ENCODE measurements around the gene NACAD.

NACAD gene

DNA sequence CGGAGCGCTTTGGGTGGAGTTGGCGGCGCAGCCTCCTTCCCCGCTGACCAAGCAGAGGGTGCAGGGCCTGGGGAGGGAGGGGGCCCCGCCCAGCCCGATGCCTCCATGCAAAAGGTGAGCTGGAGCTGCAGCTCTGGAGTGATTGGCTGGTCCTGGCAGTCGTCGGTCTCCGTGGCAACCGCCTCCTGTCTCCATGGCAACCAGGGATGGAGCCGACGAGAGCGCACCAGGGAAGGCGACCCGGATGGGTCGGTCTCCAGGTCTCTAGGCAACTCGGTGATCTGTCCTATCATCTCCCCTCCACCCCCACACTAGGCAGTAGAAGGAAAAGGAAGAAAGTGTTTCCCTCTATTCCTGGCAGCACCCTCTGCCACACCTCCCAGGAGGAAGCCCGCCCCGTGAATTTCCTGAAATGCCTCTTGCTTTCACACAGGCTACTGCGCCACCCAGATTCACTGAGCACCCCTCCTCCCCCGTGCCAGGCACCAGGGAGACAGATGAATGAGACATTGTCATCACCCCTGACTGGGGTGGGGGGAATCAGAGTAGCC is 647 bp upstream of the NACAD start:
- DNase-seq = peak; percentile 92

GRCh38 chr7:45088146-45088701 is 545 bp downstream of the NACAD start:
- no peak for DNase-seq

- DNase-seq = no peak
These were observed 1.2 kb downstream of the NACAD start for GRCh38 chr7:45087301-45088145.

- no peak for DNase-seq
These were observed 2.3 kb downstream of the NACAD start for GRCh38 chr7:45086331-45087065.

GRCh38 chr7:45085619-45086200 is 3.1 kb downstream of the NACAD start:
- DNase-seq = no peak

- DNase-seq = no peak
These were observed 3.7 kb downstream of the NACAD start for GRCh38 chr7:45084901-45085618.

DNA sequence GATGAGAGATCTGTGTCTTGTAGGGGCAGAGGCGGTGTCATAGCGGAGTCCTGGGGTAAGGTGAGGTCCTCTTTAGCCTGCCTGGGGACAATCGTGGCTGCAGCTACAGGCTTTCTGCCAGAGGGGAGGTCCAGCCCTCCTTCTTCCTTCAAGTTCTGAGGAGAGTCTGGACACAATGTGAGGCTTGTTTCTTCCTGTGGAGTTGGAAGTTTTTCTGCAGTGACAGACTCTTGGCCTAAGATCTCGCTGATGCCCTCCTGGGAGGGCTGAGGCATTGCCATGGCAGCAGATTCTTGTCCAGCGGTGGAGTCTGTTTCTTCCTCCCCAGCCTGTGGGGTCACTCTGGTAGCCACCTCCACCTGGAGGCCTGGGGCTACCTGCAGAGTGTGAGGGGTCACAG is 4.4 kb downstream of the NACAD start:
- DNase-seq = no peak

DNA sequence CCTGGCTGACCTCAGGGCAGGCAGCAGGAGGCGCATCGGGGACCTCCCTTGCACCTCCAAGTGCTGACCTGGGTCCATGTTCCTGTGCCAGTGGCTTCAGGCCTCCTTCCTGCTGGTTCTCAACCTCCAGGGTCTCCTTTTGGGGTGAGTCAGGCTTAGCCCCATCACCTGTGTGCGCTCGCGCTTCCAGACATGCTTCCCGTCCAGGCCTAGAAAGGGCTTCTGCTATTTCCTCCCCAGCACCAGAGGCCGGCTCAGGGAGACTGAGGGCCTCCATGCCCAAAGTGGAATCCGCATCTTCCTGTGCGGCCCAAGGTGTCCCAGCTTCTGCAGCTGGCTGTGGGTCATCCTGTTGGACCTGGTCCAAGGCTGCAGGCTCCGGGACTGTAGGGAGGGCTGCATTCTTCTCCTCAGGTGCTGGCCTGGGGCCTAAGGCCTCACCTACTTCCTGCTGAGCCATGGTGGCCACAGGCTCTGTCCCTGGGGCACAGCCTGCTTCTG is 5.9 kb downstream of the NACAD start:
- peak; percentile 48 for DNase-seq

- DNase-seq = peak; percentile 50
These were observed 6.5 kb downstream of the NACAD start for GRCh38 chr7:45082031-45082830.

DNA sequence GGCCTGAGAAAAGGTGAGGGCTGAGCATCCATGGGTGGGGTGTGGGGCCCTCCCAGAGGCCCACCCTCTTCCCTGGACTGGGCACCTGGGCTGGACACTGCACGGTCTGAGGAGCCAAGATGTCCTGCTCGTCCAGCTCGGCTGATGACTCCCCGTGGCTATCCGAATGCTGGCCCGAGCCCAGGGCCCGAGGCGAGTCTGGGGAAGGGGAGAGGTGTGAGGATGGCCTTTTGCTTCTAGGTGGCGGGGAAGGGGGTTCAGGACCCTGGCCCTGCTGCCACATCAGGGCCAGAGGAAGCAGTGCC is 7.1 kb downstream of the NACAD start:
- no peak for DNase-seq

GRCh38 chr7:45080958-45081669 is 7.7 kb downstream of the NACAD start:
- peak; percentile 51 for DNase-seq

GRCh38 chr7:45080265-45080957 is 8.4 kb downstream of the NACAD start:
- DNase-seq = peak; percentile 52

DNA sequence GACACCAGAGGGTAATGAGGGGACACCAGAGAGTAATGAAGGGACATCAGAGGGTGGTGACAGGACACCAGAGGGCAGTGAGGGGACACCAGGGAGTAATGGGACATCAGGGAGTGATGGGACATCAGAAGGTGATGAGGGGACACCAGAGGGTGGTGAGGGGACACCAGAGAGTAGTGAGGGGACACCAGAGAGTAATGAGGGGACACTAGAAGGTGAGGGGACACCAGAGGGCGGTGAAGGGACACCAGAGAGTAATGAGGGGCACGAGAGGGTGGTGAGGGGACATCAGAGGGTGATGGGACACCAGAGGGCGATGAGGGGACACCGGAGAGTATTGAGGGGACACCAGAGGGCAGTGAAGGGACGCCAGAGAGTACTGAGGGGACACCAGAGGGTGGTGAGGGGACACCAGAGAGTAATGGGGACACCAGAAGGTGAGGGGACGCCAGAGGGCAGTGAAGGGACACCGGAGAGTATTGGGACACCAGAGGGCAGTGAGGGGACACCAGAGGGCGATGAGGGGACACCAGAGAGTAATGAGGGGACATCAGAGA is 10.6 kb downstream of the NACAD start:
- no peak for DNase-seq

GRCh38 chr7:45077579-45077978 is 11.2 kb downstream of the NACAD start:
- no peak for DNase-seq

GRCh38 chr7:45076946-45077345 is 11.8 kb downstream of the NACAD start:
- no peak for DNase-seq

GRCh38 chr7:45075871-45076796 is 12.6 kb downstream of the NACAD start:
- no peak for DNase-seq

- no peak for DNase-seq
These were observed 13.5 kb downstream of the NACAD start for GRCh38 chr7:45075355-45075644.

GRCh38 chr7:45074528-45075354 is 14.0 kb downstream of the NACAD start:
- DNase-seq = no peak
